H9 (cell line): ENCODE results near the gene SLC11A1. TPM values are rescaled to one million over a fixed set of nuclear protein-coding genes. Genes with fewer than 3 reads are reported as not detected.

Experiments
- DNase-seq: peaks from one replicate; pipeline ENCODE4 v3.0.0-alpha.2; 2017
- H2AFZ ChIP-seq: one replicate; pipeline ENCODE4 v1.6.1; 2013; ENCODE audit warnings: mild to moderate bottlenecking, low read length, control low read depth, moderate library complexity
- H2AK5ac ChIP-seq: 2 replicates; pipeline ENCODE4 v1.6.1; 2013; ENCODE audit warnings: low read length, control low read depth, mixed read lengths; ENCODE audit not compliant: insufficient read length
- H2BK120ac ChIP-seq: one replicate; pipeline ENCODE4 v1.6.1; 2013; ENCODE audit warnings: low read depth, mild to moderate bottlenecking, low read length, control low read depth, inconsistent platforms; ENCODE audit not compliant: poor library complexity, severe bottlenecking
- H2BK12ac ChIP-seq: 2 replicates; pipeline ENCODE4 v1.6.1; 2013; ENCODE audit warnings: low read length, control low read depth, mixed read lengths, low read depth; ENCODE audit not compliant: insufficient read length
- H2BK15ac ChIP-seq: 2 replicates; pipeline ENCODE4 v1.6.1; 2013; ENCODE audit warnings: low read depth, low read length, control low read depth
- H2BK20ac ChIP-seq: one replicate; pipeline ENCODE4 v1.6.1; 2013; ENCODE audit warnings: low read depth, mild to moderate bottlenecking, low read length, control low read depth, inconsistent platforms; ENCODE audit not compliant: poor library complexity, severe bottlenecking
- H2BK5ac ChIP-seq: 2 replicates; pipeline ENCODE4 v1.6.1; 2013; ENCODE audit warnings: low read length, control low read depth, mixed read lengths; ENCODE audit not compliant: insufficient read length
- H3K14ac ChIP-seq: 2 replicates; pipeline ENCODE4 v1.6.1; 2013; ENCODE audit warnings: low read length, control low read depth; ENCODE audit not compliant: insufficient read depth
- H3K18ac ChIP-seq: 2 replicates; pipeline ENCODE4 v1.6.1; 2013; ENCODE audit warnings: low read depth, mild to moderate bottlenecking, mixed read lengths, low read length, control low read depth; ENCODE audit not compliant: insufficient read length
- H3K23ac ChIP-seq: 2 replicates; pipeline ENCODE4 v1.6.1; 2013; ENCODE audit warnings: low read length, control low read depth, mixed read lengths, low read depth; ENCODE audit not compliant: insufficient read length
- H3K23me2 ChIP-seq: 2 replicates; pipeline ENCODE4 v1.6.1; 2013; ENCODE audit warnings: low read depth, mild to moderate bottlenecking, mixed read lengths, low read length, control low read depth; ENCODE audit not compliant: insufficient read length, poor library complexity, severe bottlenecking
- H3K27ac ChIP-seq: 2 replicates; pipeline ENCODE4 v1.5.1; 2013; ENCODE audit warnings: low read length, control low read depth, mixed read lengths, low read depth; ENCODE audit not compliant: insufficient read length
- H3K27me3 ChIP-seq: 2 replicates; pipeline ENCODE4 v1.6.1; 2013; ENCODE audit warnings: low read length, control low read depth, inconsistent platforms; ENCODE audit not compliant: insufficient read depth
- H3K4ac ChIP-seq: 2 replicates; pipeline ENCODE4 v1.6.1; 2013; ENCODE audit warnings: low read depth, mild to moderate bottlenecking, control low read depth, inconsistent platforms, low read length, moderate library complexity
- H3K4me1 ChIP-seq: 2 replicates; pipeline ENCODE4 v1.6.1; 2013; ENCODE audit warnings: low read length, control low read depth, inconsistent platforms; ENCODE audit not compliant: insufficient read depth
- H3K4me2 ChIP-seq: 2 replicates; pipeline ENCODE4 v1.6.1; 2013; ENCODE audit warnings: low read length, control low read depth, mixed read lengths; ENCODE audit not compliant: insufficient read length, insufficient read depth
- H3K56ac ChIP-seq: 2 replicates; pipeline ENCODE4 v1.6.1; 2013; ENCODE audit warnings: low read depth, mild to moderate bottlenecking, mixed read lengths, low read length, control low read depth; ENCODE audit not compliant: insufficient read length
- H3K79me1 ChIP-seq: 2 replicates; pipeline ENCODE4 v1.6.1; 2013; ENCODE audit warnings: low read depth, mild to moderate bottlenecking, moderate library complexity, low read length, control low read depth, inconsistent platforms; ENCODE audit not compliant: insufficient read depth, poor library complexity, severe bottlenecking
- H3K79me2 ChIP-seq: 2 replicates; pipeline ENCODE4 v1.6.1; 2013; ENCODE audit warnings: low read length, control low read depth, inconsistent platforms; ENCODE audit not compliant: insufficient read depth
- H3K9ac ChIP-seq: 2 replicates; pipeline ENCODE4 v1.6.1; 2013; ENCODE audit warnings: low read length, control low read depth, mixed read lengths; ENCODE audit not compliant: insufficient read length; ENCODE audit errors: extremely low read depth
- H3K9me3 ChIP-seq: one replicate; pipeline ENCODE4 v1.6.1; 2013; ENCODE audit warnings: low read depth, low read length, inconsistent platforms; ENCODE audit not compliant: control insufficient read depth
- H3T11ph ChIP-seq: one replicate; pipeline ENCODE4 v1.6.1; 2013; ENCODE audit warnings: mild to moderate bottlenecking, low read length, control low read depth, inconsistent platforms
- H4K20me1 ChIP-seq: one replicate; pipeline ENCODE4 v1.6.1; 2013; ENCODE audit not compliant: control insufficient read depth, insufficient read length, insufficient read depth
- H4K5ac ChIP-seq: 2 replicates; pipeline ENCODE4 v1.6.1; 2013; ENCODE audit warnings: low read depth, mild to moderate bottlenecking, mixed read lengths, low read length, control low read depth; ENCODE audit not compliant: insufficient read length
- H4K8ac ChIP-seq: replicated peaks from 2 replicates; pipeline ENCODE4 v1.6.1; 2013; ENCODE audit warnings: low read length, control low read depth, mixed read lengths, low read depth; ENCODE audit not compliant: insufficient read length
- H4K91ac ChIP-seq: 2 replicates; pipeline ENCODE4 v1.6.1; 2013; ENCODE audit warnings: low read depth, mild to moderate bottlenecking, moderate library complexity, mixed read lengths, low read length, control low read depth; ENCODE audit not compliant: insufficient read length
- H3K27ac Mint-ChIP-seq, 3 experiments: 2 replicates in 2 of 3; 3 replicates in 1 of 3; pipeline ENCODE4 v1.8.0; 2020 to 2021; ENCODE audit warnings: mixed read lengths in 3 of 3, mild to moderate bottlenecking in 1 of 3, moderate library complexity in 1 of 3
- H3K27me3 Mint-ChIP-seq: 2 replicates; pipeline ENCODE4 v1.8.0; 2021; ENCODE audit warnings: low read depth, mild to moderate bottlenecking, moderate library complexity, mixed read lengths
- H3K36me3 Mint-ChIP-seq, 3 experiments: 2 replicates in 2 of 3; 3 replicates in 1 of 3; pipeline ENCODE4 v1.8.0; 2020 to 2021; ENCODE audit warnings: low read depth in 3 of 3, mixed read lengths in 3 of 3; ENCODE audit not compliant: insufficient read depth in 1 of 3
- H3K4me1 Mint-ChIP-seq, 2 experiments: 2 replicates each; pipeline ENCODE4 v1.8.0; 2020; ENCODE audit warnings: mixed read lengths in 2 of 2
- H3K4me3 Mint-ChIP-seq, 2 experiments: 2 replicates in 1 of 2; 3 replicates in 1 of 2; pipeline ENCODE4 v1.8.0; 2020 to 2021; ENCODE audit warnings: mild to moderate bottlenecking in 2 of 2, mixed read lengths in 2 of 2, moderate library complexity in 1 of 2
- H3K9me3 Mint-ChIP-seq, 2 experiments: 2 replicates in 1 of 2; 3 replicates in 1 of 2; pipeline ENCODE4 v1.8.0; 2020; ENCODE audit warnings: mild to moderate bottlenecking in 2 of 2, mixed read lengths in 2 of 2, moderate library complexity in 1 of 2
- CTCF ChIP-seq: fragments of 200-600 bp; sonication (generic); conservative IDR thresholded peaks from 3 replicates; pipeline ENCODE4 v1.8.0; 2021; ENCODE audit warnings: antibody characterized with exemption, mild to moderate bottlenecking
- WGBS: extraction: QIAGEN DNeasy Blood & Tissue Kit; methylation state at CpG from one replicate; pipeline ENCODE4 v1.1.7; 2013; ENCODE audit warnings: missing lambda C conversion rate, low lambda C conversion rate, mixed read lengths; ENCODE audit not compliant: insufficient read length; ENCODE audit errors: extremely low coverage; 5-methylcytosine and 5-hydroxymethylcytosine counted together
- total RNA-seq: library from RNA; stranded (reverse); gene quantifications from 2 replicates; pipeline ENCODE4 v1.2.1, GENCODE V29; 2021

Gene SLC11A1
- total RNA-seq, 1 experiment from 2014 or later, result 0.11 TPM

GRCh38 chr2:218438596-218438995 lies 56.5 kb downstream of the SLC11A1 start:
- Mint-ChIP-seq H3K27ac (peak overlapping the region in 1 of 3 experiments; percentile 22; a peak in 1 of 7 replicates), H3K36me3 (0 out of 7 replicates have a peak, but pooled peaks cover 0 to 2% (median 0%) of the 10 kb centered on the region in 3 experiments)
- H3K23ac ChIP-seq, result no peak overlapping the region

More at GRCh38 chr2:218438596-218438995, 56.5 kb downstream of the SLC11A1 start:
- H3K9me3 ChIP-seq, result no peaks in the 10 kb centered on the region
- H4K91ac ChIP-seq, result no peak overlapping the region
- no peaks in the 10 kb centered on the region for H3K9me3 Mint-ChIP-seq
- H3K27me3 Mint-ChIP-seq, result no peaks in the 10 kb centered on the region; the same call in none of the 2 replicates
- no peaks in the 10 kb centered on the region for H3K79me2 ChIP-seq
- H4K8ac ChIP-seq, result no peak overlapping the region
- no peak overlapping the region for H3K4me3 Mint-ChIP-seq
- H3K4me2 ChIP-seq, result no peak overlapping the region
- no peaks in the 10 kb centered on the region for H3K79me1 ChIP-seq
- H3K18ac ChIP-seq, result no peak overlapping the region
- H3K23me2 ChIP-seq, result no peaks in the 10 kb centered on the region
- no peak overlapping the region for H3T11ph ChIP-seq
- DNase-seq, result no peak
- no peak overlapping the region for H3K14ac ChIP-seq
- no peak overlapping the region for H2AK5ac ChIP-seq
- no peak for TF ChIP-seq CTCF
- H2BK120ac ChIP-seq, result no peak overlapping the region
- H3K56ac ChIP-seq, result no peak overlapping the region
- H3K4me1 Mint-ChIP-seq, result no peaks in the 10 kb centered on the region
- H4K20me1 ChIP-seq, result no peaks in the 10 kb centered on the region
- H2BK12ac ChIP-seq, result no peak overlapping the region
- H3K4ac ChIP-seq, result no peak overlapping the region
- no peak overlapping the region for H2BK5ac ChIP-seq
- no peak overlapping the region for H4K5ac ChIP-seq
- no peaks in the 10 kb centered on the region for H3K27me3 ChIP-seq
- H3K9ac ChIP-seq, result no peak overlapping the region
- no CpG with 5 or more reads among the region's 4 CpGs for WGBS
- no peak overlapping the region for H2BK20ac ChIP-seq
- no peak overlapping the region for H2AFZ ChIP-seq
- H2BK15ac ChIP-seq, result no peak overlapping the region
- no peak overlapping the region for H3K27ac ChIP-seq
- no peaks in the 10 kb centered on the region for H3K4me1 ChIP-seq
